Right ventricle myocardium superior (tissue), 1 donor: ENCODE data around the gene ABHD17A. TPM values are rescaled to one million over a fixed set of nuclear protein-coding genes. Genes with fewer than 3 reads are reported as not detected.

Experiments
- ATAC-seq: fragments of 200-7000 bp; cut with Tn5 transposase; one replicate; pipeline ENCODE4 v1.9.1; 2020; ENCODE audit warnings: mild to moderate bottlenecking; ENCODE audit not compliant: poor library complexity
- DNase-seq: peaks from one replicate; pipeline ENCODE4 v3.0.0-alpha.2; 2020
- intact Hi-C: fragments of 100-400 bp; cut with DNase I; formaldehyde crosslinking; loops from one replicate; pipeline ENCODE4 v1.11.2; 2022
- total RNA-seq: library from RNA; stranded (reverse); fragmentation: NEBNext Ultra II Directional; extraction: Animal tissue kit (Norgen Biotek cat#: 25700); gene quantifications from one replicate; pipeline ENCODE4 v1.2.1, GENCODE V29; 2021
- donor health status: DM: no; HTN: yes; CAD: no; lungs with severe emphysema.

Gene ABHD17A
- total RNA-seq, 1 donor from 2014 or later = 55.7 TPM

GRCh38 chr19:1858412-1859081 lies 26.7 kb downstream of the ABHD17A start:
- ATAC-seq (no peak), DNase-seq (no peak)
- intact Hi-C loops = no loop called here

GRCh38 chr19:1857648-1858326 lies 27.5 kb downstream of the ABHD17A start:
- intact Hi-C loops = no loop called here
- no peak for DNase-seq
- no peak for ATAC-seq

GRCh38 chr19:1856698-1857603 lies 28.3 kb downstream of the ABHD17A start:
- peak; percentile 27 for ATAC-seq
- intact Hi-C loops = no loop called here
- peak; percentile 89 for DNase-seq

- intact Hi-C loops = no loop called here
Measured at GRCh38 chr19:1856345-1856697, 29.0 kb downstream of the ABHD17A start.

DNA sequence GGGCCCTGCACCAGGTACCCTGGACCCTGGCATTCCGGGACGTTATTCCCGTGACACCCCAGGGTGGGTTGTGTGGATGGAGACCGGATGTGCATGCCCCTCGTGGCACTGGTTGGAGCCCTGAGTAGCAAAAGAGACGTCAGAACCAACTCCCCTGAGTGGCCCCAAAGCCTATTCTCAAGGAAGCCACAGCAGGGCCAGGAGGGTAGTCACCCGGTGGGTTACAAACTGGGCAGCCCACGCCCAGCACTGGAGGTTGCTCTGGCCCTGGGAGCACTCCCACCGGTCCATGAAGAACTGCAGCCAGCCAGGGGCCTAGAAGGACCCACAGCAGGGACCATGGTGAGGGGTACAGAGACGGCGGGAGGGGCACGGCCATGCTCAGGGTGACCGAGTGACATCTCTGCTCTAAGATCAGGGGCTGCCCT lies 29.5 kb downstream of the ABHD17A start:
- DNase-seq = no peak

More at GRCh38 chr19:1856345-1856697, 29.0 kb downstream of the ABHD17A start:
- ATAC-seq (no peak), DNase-seq (no peak)

GRCh38 chr19:1855040-1855827 lies 30.1 kb downstream of the ABHD17A start:
- DNase-seq (peak; percentile 96), ATAC-seq (peak; percentile 83)

More for the DNA sequence above, 29.5 kb downstream of the ABHD17A start:
- intact Hi-C loops = no loop called here
- no peak for ATAC-seq

GRCh38 chr19:1854542-1855039 lies 30.7 kb downstream of the ABHD17A start:
- intact Hi-C loops = no loop called here
- peak; percentile 23 for ATAC-seq
- peak; percentile 80 for DNase-seq

More at GRCh38 chr19:1855040-1855827, 30.1 kb downstream of the ABHD17A start:
- intact Hi-C loops = no loop called here

DNA sequence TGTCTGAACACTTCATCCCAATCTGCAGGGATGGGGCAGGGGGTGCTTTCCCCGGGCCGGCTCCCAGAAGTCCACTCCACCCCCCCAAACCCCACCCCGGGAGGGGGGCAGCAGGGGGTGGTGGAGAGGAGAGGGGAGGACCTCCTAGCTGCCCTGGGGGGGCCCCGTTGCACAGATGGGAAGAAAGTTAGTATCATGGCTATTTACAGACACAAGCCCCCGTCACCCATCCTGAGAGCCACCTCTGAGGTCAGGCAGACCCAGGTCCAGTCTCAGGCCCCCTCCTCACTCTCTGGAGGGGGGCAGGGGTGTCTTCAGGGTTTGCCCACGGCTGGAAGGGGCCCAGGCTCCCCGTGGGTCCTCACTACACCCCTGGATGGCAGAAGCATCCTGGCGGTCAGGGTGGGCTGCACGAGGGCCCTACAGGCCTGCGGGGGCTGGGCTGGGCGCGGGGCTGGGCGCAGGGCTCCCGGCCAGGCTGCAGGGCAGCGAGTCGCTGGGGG lies 31.2 kb downstream of the ABHD17A start:
- intact Hi-C loops = no loop called here
- DNase-seq = no peak
- peak; percentile 0 for ATAC-seq

DNA sequence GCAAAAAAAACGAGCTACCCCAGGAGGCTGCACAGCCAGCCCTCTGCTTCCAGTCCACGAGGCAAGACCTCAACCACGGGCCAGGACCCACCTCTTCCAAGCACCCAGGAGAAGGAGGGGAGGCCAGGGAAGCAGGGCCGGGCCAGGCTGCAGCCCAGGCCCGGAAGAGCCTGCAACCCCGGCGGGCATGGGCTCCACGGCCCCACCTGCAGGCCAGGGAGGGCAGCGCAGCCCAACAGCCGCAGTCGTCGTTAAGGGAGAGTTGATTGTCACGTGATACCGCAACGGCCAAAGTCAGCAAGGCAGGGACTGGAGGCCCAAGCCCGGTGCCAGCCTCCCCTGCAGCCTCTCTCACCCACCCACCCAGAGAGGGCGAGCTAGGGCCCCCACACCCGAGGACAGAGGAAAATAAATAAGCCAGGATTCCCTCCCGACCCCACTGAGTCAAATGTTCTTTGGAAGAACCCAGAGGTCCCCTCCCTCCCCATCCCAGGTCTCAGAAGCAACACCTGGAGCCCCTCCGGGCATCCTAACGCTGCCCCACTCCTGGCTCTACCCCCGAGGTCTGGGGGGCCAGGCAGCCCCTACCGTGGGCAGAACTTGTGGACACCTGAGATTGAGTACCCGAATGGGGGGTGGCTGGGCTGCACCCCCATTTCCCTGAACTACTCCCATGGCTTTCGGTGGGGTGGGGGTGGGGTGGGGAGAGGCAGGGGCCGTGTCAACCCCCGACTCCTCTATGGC lies 31.8 kb downstream of the ABHD17A start:
- DNase-seq (peak; percentile 90), ATAC-seq (peak; percentile 14)
- intact Hi-C loops = no loop called here

- intact Hi-C loops = no loop called here
- no peak for ATAC-seq
Measured at GRCh38 chr19:1852581-1853128, 32.6 kb downstream of the ABHD17A start.

GRCh38 chr19:1851654-1852580 lies 33.4 kb downstream of the ABHD17A start:
- ATAC-seq (no peak), DNase-seq (no peak)
- intact Hi-C loops = no loop called here

More at GRCh38 chr19:1852581-1853128, 32.6 kb downstream of the ABHD17A start:
- DNase-seq = no peak

DNA sequence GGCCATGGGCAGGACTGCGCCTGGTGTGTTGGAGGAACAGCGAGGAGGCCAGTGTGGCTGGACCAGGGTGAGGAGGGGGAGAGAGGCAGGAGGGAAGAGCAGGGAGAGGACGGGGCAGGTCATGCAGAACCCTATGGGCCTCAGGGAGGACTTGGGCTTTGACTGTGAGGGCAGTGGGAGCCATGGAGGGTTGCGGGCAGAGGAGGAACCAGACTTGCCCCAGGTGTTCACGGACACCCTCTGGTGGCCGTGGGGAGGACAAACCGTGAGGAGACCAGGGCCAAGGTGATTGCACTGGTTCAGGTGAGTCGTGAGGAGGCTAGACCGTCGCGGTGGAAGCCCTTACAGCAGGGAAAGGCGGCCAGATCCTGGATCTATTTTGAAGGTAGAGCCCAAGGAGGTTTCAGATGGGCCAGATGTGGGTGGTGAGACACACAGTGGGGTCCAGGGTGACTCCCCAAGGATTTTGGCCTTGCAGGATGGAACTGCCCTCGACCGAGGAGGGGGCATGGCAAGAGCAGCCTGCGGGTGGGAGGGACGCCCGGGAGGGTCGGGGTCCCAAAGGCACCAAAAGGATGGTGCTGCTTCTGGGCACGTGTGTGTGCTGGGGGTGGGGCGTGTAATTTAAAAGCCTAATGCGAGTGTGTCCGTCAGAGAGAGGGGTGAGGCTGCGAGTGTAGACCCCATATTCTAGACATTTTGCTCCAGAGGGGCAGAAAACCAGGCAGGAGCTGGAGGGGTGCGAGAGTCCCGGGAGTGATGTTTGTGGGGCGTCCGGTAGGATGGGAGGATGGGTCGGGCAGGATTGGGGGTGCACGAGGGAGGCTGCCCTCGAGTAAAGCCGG lies 34.3 kb downstream of the ABHD17A start:
- ATAC-seq (no peak), DNase-seq (no peak)
- intact Hi-C loops = no loop called here

- no peak for DNase-seq
- intact Hi-C loops = no loop called here
- no peak for ATAC-seq
Measured at GRCh38 chr19:1849886-1850398, 35.4 kb downstream of the ABHD17A start.

DNA sequence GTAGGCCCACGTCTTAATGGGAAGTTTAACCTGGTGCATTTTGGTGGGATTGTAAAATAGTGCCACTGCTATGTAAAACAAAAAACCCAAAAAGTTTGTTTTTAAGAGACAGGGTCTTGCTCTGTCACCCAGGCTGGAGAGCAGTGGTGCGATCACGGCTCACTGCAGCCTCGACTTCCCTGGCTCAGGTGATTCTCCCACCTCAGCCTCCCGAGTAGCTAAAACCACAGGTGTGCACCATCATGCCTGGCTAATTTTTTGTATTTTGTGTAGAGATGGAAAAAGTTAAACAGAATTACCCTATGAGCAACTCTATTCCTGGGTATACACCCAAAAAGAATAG lies 36.2 kb downstream of the ABHD17A start:
- intact Hi-C loops = no loop called here
- no peak for DNase-seq
- no peak for ATAC-seq

DNA sequence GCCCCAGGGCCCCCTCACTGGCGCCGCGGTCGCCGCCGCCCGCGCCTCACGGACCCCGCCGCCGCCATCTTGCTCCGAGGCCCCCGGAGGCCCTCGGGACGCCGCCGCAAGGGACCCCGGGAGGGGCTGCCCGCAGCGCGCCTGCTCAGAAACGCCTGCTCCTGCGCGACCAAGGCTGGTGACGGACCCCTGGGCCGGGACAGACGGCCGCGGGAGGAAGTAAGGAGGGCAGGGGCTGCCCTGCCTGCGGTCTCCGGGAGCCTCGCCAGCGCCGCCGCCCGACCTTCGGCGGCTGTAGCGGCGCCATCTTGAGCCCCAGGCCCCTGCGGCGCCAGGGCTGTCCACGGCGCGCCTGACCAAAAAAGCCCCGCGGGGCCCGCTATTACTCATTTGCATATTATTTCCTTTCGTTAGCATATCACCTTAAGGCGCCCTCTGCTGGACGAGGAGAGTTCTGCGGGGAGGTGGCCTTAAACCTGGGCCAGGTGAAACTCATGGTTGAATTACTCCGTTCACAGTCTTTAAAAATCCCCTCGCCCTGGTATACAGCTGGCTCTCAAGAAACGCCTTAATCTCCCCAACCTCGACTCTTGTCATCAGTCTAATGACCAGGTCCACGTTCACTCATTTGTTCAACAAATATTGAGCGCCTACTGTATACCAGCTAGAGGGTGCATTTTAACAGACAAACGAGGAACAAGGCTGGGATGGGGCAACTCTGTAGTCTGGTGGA lies 36.7 kb downstream of the ABHD17A start, which contains the start of gene REXO1:
Gene REXO1, minus strand, starts transcription at position 85 of the 733 bp plus-strand sequence. CDS start 125 bp downstream, outside the sequence.
- DNase-seq (peak; percentile 97), ATAC-seq (peak; percentile 93)
- intact Hi-C loops = no loop called here
